OCI-LY3 (cell line): ENCODE results near the gene TBX4.
"Not testable (repeated sequence)": the region's sequence is repeated elsewhere in the genome, so short reads cannot be mapped to it uniquely, and the experiment has no call there.

Experiments
- EZH2phosphoT487 ChIP-seq: fragments of 200-600 bp; shearing (Covaris generic); IDR thresholded peaks from 2 replicates; pipeline ENCODE4 v1.6.1; 2018; ENCODE audit warnings: antibody characterized with exemption, mixed run types, low read depth
- TF ChIP-seq, protein P1 (sequence below): fragments of 200-600, 300-600 bp; sonication (generic); IDR thresholded peaks from 2 replicates; pipeline ENCODE4 v1.5.1; 2014; ENCODE audit warnings: antibody characterized with exemption, low read length, low read depth

DNA sequence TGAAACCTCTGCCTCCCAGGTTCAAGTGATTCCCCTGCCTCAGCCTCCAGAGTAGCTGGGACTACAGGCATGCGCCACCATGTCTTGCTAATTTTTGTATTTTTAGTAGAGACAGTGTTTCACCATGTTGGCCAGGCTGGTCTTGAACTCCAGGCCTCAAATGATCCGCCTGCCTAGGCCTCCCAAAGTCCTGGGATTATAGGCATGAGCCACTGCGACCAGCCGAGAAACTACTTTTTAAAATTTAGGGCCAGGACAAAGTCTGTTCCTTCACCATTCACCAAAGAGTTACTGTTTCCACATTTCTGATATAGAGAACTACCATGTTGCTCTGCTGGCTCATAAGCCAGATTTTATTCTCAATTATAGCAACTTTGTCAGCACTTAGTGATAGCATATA lies 3.1 kb upstream of the TBX4 start:
- TF ChIP-seq, protein P1, sequence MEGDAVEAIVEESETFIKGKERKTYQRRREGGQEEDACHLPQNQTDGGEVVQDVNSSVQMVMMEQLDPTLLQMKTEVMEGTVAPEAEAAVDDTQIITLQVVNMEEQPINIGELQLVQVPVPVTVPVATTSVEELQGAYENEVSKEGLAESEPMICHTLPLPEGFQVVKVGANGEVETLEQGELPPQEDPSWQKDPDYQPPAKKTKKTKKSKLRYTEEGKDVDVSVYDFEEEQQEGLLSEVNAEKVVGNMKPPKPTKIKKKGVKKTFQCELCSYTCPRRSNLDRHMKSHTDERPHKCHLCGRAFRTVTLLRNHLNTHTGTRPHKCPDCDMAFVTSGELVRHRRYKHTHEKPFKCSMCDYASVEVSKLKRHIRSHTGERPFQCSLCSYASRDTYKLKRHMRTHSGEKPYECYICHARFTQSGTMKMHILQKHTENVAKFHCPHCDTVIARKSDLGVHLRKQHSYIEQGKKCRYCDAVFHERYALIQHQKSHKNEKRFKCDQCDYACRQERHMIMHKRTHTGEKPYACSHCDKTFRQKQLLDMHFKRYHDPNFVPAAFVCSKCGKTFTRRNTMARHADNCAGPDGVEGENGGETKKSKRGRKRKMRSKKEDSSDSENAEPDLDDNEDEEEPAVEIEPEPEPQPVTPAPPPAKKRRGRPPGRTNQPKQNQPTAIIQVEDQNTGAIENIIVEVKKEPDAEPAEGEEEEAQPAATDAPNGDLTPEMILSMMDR = not testable (repeated sequence)
- TF ChIP-seq EZH2phosphoT487 = not testable (repeated sequence)
